LNCaP clone FGC (cell line): ENCODE measurements around the gene EXOC2.
"Not testable (repeated sequence)": the region's sequence is repeated elsewhere in the genome, so short reads cannot be mapped to it uniquely, and the experiment has no call there.

Experiments used
- DNase-seq: peaks from one replicate; pipeline ENCODE4 v3.0.0-alpha.2; 2011; ENCODE audit warnings: low read depth
- H3K4me3 ChIP-seq: 2 replicates; pipeline ENCODE4 v1.5.1; 2011; ENCODE audit warnings: mild to moderate bottlenecking, low read depth, low read length, control low read depth
- TF ChIP-seq, protein P1 (sequence below): IDR thresholded peaks from 2 replicates; pipeline ENCODE4 v1.5.1; 2012; ENCODE audit warnings: mild to moderate bottlenecking; ENCODE audit not compliant: control insufficient read depth, insufficient read depth; ENCODE audit errors: extremely low read depth

EXOC2 gene

DNA sequence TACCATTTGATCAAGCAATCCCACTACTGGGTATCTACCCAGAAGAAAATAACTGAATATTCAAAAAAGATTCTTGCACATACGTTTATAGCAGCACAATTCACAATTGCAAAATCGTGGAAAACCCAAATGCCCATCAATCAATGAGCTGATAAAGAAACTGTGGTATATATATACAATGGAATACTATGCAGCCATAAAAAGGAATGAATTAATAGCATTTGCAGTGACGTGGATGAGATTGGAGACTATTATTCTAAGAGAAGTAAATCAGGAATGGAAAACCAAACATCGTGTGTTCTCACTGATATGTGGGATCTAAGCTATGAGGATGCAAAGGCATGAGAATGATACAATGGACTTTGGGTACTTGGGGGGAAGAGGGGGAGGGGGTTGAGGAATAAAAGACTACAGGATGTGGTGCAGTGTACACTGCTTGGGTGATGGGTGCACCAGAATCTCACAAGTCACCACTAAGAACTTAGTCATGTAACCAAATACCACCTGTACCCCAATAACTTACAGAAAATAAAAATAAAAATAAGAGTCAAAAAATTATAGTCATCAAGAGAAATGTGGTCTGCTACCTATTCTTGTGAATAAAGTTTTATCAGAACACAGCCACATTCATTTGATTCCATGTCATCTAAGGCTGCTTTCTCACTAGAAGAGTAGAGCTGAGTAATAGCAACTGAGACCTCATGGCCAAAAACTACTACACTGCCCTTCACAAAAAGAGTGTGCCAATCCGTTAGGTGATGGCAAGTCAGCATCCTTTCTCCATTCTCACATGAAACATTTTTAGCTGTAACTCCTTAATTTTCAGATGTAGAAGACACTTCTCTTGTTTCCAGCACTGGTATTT lies 27.3 kb downstream of the EXOC2 start:
- no peak overlapping the region for H3K4me3 ChIP-seq
- TF ChIP-seq, protein P1, sequence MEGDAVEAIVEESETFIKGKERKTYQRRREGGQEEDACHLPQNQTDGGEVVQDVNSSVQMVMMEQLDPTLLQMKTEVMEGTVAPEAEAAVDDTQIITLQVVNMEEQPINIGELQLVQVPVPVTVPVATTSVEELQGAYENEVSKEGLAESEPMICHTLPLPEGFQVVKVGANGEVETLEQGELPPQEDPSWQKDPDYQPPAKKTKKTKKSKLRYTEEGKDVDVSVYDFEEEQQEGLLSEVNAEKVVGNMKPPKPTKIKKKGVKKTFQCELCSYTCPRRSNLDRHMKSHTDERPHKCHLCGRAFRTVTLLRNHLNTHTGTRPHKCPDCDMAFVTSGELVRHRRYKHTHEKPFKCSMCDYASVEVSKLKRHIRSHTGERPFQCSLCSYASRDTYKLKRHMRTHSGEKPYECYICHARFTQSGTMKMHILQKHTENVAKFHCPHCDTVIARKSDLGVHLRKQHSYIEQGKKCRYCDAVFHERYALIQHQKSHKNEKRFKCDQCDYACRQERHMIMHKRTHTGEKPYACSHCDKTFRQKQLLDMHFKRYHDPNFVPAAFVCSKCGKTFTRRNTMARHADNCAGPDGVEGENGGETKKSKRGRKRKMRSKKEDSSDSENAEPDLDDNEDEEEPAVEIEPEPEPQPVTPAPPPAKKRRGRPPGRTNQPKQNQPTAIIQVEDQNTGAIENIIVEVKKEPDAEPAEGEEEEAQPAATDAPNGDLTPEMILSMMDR = no peak

DNA sequence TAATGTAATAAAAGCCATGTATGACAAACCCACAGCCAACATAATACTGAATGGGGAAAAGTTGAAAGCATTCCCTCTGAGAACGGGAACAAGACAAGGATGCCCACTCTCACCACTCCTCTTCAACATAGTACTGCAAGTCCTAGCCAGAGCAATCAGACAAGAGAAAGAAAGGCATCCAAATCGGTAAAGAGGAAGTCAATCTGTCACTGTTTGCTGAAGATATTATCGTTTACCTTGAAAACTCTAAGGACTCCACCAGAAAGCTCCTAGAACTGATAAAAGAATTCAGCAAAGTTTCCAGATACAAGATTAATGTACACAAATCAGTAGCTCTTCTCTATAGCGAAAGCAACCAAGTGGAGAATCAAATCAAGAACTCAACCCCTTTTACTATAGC lies 29.2 kb downstream of the EXOC2 start:
- DNase-seq = not testable (repeated sequence)

More for the DNA sequence above, 27.3 kb downstream of the EXOC2 start:
- DNase-seq = no peak

DNA sequence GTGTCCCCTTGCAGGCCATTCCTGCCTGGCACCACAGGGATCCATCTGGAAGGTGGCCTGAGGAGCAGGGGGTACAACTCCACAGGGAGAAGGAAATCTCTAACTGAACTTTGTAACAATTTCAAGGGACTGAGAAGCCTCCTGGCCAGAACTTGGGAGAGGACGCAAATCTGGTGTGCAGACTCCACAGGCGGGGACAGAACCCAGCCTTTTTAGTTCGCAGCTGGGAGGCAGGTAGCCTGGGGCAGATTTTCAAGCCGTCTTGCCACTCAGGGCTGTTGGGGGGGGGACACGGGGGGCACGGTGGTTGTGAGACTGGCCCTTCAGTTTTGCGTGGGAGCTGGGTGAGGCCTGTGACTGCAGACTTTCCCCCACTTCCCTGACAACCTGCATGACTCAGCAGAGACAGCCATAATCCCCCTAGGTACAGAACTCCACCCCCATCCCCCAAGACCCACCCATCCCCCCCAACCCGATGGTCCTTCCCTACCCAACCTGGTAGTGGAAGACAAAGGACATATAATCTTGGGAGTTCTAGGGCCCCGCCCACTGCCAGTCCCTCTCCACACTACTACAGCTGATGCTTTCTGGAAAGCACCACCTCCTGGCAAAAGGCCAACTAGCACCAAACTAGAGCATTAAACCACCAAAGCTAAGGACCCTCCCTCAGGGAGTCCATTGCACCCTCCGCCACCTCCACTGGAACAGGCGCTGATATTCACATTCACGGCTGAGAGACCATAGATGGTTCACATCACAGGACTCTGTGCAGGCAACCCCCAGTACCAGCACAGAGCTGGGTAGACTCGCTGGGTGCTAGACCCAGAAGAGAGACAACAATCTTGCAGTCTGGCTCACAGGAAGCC lies 33.0 kb downstream of the EXOC2 start:
- H3K4me3 ChIP-seq = no peak overlapping the region
- no peak for DNase-seq
- TF ChIP-seq, protein P1 = no peak

More for the DNA sequence above, 29.2 kb downstream of the EXOC2 start:
- not testable (repeated sequence) for H3K4me3 ChIP-seq

DNA sequence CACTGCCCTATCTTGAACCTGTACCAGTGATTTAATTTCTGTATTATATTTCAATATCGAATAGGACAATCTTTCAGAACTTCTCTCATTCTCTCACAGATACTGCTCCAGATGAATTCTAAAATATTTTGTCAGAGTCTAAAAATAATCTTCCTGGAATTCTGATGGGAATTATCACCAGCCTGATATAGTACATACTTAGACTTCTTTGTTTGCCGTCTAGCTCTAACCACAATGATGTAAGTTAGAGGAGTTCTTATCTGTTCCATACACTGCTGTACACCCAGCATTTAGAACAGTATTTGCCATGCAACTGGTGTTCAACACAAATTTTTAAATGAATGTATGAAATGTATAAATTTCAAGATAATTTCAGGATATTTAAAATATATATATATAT lies 34.7 kb downstream of the EXOC2 start:
- TF ChIP-seq, protein P1 = no peak
- DNase-seq = no peak
- no peak overlapping the region for H3K4me3 ChIP-seq

DNA sequence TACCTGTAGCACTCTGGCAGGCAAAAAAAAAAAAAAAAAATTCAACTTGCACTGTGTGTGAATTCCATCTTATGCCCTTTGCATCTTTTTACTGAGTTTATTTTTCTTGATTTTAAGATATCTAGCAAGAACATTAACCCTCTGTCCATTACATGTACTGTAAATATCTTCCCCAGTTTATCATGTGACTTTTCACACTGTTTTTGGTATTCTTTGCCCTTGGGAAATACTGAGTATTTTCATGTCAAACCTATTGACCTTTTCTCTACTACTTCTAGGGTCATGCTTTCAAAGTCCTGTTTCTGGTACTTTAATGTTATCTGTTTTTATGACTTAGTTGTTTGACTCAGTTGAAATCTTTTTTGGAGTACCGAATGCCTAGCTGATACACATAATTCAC lies 35.2 kb downstream of the EXOC2 start:
- TF ChIP-seq, protein P1 = no peak
- no peak for DNase-seq
- H3K4me3 ChIP-seq = no peak overlapping the region

DNA sequence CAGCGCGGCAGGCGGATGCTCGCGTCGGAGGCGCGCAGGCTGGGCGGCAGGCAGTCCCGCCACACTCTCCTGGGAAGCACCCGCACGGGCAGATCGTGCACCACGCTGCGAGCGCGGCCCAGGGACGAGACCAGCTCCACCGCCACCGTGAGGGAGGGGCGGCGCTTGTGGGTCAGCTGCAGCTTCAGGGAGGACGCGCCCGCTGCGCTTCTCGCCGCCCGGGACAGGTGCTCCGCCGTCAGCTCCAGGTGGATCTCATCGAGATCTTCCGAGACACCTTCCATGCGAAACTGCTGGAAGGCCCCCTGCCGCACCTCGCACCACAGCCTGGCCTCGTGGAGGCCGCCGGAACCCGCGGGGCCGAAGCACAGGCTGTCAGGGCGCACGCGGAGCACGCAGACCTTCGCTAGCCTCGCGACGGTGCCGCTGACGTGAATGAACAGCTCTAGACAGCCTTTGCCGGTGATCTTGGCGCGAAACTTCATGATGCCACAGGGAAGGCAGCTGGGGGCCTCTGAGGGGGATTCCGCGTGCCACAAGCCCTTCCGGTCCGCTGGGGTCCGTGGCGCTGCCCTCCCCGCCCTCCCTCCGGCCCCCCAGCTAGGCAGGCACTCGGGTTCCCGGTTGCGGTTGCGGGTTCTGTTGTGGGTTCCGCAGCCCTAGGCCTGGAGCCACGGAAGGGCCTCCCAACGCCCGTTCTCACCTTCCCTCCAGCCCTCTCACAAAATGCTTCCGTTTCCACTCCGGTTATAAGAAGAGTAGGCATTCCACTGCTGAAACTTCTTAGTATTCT lies 36.3 kb downstream of the EXOC2 start, which contains the start of gene HUS1B:
TSS of gene HUS1B (minus strand) at position 641 of the 793 bp plus-strand sequence. CDS start at position 485, 156 bp downstream.
- TF ChIP-seq, protein P1 = no peak
- no peak within 1 kb of the TSS for H3K4me3 ChIP-seq
- no peak for DNase-seq
